HG03095 (cell line): ENCODE results near the gene ILDR2.
"Not testable (repeated sequence)": the region's sequence is repeated elsewhere in the genome, so short reads cannot be mapped to it uniquely, and the experiment has no call there.

Experiments used
- ATAC-seq: cut with Tn5 transposase; IDR thresholded peaks from one replicate; pipeline ENCODE4 v1.9.1; 2021; ENCODE audit warnings: moderate library complexity; ENCODE audit not compliant: unreplicated experiment

The ILDR2 gene

GRCh38 chr1:166895766-166896165, 79.6 kb downstream of the ILDR2 start:
- no peak for ATAC-seq

DNA sequence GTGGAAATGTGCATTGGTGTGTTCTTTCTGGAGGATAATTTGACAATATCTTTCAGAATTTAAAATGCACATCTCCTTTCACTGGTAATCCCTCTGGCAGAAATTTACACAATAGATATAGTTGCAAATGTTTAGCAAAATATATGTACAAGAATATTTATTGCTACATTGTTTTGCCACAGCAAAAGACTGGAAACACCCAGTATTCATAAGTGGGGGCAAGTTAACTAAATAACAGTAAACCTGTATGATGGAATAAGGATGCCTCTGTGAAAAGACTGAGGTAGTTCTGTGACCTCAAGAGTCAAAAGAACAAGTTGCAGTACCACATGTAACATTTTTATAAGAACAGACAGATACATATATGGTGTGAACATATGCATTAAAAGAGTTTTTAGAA, 85.6 kb downstream of the ILDR2 start:
- no peak for ATAC-seq

DNA sequence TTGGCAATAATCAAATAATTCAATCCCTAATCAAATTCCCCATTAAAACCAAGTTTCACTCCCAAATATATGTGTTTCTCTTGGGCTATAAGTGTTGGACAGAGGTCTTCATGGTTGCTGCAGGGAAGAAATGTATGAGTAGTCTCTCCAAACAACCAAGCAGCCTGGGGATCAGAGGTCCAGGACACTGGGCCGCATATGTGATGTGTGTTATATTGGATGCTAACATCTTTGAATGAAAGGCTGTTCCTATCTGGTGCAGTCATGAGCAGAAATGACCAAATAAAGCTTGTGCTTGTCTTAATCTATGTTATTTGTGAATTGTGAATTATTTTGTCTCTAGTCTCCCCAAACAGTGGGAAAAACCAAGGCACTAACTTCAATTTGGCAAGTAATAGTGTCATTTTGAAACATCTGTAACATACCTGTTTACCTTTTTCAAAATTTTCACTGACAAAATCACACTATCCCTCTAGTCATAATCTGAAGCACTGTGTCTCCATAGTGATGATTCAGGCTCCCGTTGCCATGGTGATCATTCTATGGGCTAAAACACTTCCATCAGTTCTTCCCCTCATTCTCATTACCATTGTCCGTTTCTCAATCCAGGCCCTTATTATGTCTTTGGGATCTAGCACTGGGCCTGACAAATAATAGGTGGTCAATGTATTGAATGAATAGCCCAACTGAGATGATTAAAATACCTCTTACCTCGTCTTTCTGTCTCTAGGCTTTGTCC, 86.8 kb downstream of the ILDR2 start:
- no peak for ATAC-seq

GRCh38 chr1:166884971-166885370, 90.4 kb downstream of the ILDR2 start:
- ATAC-seq: no peak

GRCh38 chr1:166884040-166884642, 91.2 kb downstream of the ILDR2 start:
- no peak for ATAC-seq

DNA sequence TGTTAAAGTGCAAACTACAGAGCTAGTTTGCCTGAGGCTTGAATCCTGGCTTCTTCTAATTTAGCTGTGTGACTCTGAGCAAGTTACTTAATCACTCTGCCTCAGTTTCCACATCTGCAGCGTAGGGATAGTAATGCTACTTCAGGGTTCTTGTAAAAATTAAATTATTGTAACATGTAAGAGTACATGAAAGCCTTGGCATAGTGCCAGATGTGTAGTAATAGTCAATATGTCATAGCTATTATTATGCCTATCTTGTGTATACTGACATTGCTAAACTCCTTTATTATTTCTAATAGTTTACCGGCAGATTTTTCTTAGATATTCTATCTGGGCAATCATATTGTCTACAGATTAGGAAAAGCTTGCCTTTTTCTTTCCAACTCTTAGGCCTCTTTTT, 92.4 kb downstream of the ILDR2 start:
- no peak for ATAC-seq

GRCh38 chr1:166878173-166878917, 97.0 kb downstream of the ILDR2 start:
- ATAC-seq: not testable (repeated sequence)

DNA sequence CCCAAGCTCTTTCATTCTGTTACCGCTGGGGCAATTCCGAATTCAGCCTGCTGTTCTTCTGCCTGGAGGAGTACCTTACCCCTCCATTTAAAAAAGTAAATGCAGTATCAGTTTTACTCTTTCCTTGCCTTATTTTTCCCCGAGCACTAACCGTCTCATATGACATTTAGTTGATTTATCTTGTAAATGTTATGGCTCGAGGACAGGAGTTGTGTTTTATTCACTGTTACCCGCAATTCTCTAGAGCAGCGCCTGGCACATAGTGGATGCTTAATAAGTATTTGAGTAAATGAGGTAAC, 98.9 kb downstream of the ILDR2 start:
- peak; percentile 0 for ATAC-seq

GRCh38 chr1:166875734-166876539, 99.4 kb downstream of the ILDR2 start, which contains the start of gene TADA1:
Gene TADA1, minus strand, starts transcription at chr1:166876264. Its CDS starts 31 bp downstream, at chr1:166876233.
- peak; percentile 87 for ATAC-seq

DNA sequence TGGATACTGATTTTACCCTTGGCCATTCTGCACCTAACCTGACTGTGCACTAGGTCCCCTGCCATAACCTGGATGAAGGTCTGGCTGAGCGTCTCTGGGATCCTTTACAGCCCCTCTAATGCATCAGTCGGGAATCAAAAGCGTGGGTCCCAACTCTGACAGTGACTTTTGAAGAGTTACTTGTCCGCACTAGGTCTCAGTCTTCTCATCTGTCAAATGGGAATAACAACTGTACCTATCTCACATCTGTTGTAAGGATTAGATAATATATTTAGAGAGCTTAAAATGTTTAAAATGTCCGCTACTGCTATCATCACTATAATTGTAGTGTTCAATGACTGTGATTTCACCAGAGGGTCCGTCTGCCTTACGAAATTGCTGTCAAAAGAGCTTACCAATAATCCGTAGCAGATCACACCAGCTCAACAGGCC, 100.0 kb downstream of the ILDR2 start:
- ATAC-seq: no peak

DNA sequence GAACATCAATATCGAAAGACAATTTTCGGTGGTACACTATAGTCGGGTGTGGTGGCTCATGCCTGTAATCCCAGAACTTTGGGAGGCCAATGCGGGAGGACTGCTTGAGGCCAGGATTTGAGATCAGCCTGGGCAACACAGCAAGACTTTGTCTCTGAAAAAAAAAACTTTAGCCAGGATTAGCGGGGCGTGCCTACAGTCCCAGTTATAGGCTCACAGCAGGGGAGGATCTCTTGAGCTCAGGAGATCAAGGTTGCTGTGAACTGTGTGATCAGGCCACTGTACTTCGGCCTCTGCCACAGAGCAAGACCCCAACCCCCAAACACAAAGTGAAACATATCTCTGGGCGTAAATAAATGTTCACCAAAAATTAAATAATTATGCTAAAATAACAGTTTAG, 100.9 kb downstream of the ILDR2 start:
- ATAC-seq: no peak

DNA sequence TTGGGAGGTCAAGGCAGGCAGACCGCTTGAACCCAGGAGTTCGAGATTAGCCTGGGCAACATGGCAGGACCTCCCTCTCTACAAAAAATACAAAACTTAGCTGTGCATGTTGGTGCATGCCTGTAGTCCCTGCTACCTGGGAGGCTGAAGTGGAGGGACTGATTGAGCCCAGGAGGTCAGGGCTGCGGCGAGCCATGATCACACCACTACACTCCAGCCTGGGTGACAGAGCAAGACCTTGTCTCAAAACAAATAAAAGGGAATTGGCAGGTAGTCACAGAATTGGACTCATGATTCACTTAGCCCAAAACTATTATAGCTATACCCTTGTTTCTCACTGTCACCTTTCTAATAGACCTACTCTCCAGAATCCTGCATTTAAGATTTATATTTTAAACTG, 104.8 kb downstream of the ILDR2 start:
- no peak for ATAC-seq

DNA sequence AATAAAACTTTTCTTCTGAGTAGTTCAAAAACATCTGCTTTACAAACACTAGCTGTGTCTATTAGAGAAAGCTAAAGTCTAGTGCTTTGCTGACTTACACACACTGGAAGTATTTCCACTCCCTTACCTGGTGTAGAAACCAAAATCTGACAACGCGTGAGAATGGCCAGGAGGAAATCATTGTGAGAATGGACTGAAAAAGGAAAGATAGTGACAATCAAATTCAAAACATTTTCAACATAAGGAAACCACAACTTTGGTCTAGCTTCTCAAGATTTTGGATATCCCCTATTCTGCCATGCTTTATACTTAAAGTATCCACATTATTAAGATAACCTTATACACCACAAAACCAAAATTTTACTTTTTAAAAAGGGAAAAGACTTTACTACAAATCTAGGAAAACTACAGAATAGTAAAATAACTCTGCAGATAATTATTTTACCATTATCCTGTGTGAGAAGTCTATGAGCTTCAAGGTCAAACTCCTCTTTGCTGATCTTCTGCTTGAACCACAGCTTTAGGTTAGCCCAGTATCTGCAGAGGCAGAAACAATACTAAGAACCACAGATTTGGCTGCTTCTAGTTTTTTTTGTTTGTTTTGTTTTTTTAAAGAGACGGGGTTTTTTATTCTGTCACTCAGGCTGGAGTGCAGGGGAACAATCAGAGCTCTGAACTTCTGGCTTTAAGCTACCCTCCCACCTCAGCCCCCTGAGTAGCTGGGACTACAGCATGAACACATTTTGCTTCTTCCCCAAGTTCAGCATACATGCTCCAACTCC, 105.8 kb downstream of the ILDR2 start:
- ATAC-seq: no peak

DNA sequence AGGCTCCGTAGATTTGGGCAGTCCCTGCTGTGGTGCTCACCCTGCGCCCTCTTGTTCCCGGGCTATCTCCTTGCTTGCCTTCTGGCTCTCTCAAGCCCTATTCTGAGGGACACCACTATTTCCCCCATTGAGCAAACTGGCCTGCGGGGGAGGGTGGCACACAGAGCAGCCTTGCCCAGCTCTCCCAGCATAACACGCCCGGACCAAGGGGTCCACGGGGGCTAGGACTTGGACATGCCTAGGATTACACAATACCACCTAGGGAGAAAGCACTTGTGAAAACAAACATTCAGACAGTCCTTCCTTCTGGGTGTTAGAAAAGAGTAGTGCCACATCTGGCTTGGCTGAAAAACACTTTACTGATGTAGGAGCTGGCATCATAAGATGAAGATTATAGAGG, 106.7 kb downstream of the ILDR2 start:
- ATAC-seq: no peak

GRCh38 chr1:166865926-166866325, 109.4 kb downstream of the ILDR2 start:
- no peak for ATAC-seq

- no peak for ATAC-seq
Measured at GRCh38 chr1:166859597-166859996, 115.7 kb downstream of the ILDR2 start.

GRCh38 chr1:166858726-166859419, 116.5 kb downstream of the ILDR2 start:
- ATAC-seq: no peak
